ENCODE results near the gene ZFP1.

GRCh38 chr16:75195811-75196790 lies 47.8 kb downstream of the ZFP1 start:
- TF ChIP-seq CTCF (conservative IDR thresholded peaks at IDR 0.05; ENCODE audit: low read length) (no peak), EZH2phosphoT487 (IDR thresholded peaks at IDR 0.05; ENCODE audit: borderline replicate concordance, low read depth, low read length) (no peak)
